ENCODE measurements around the gene SCFD2.
"Not testable (repeated sequence)": the region's sequence is repeated elsewhere in the genome, so short reads cannot be mapped to it uniquely, and the experiment has no call there.

GRCh38 chr4:53237811-53238210, 128.1 kb downstream of the SCFD2 start:
- TF ChIP-seq CBFB (CRISPR knock-in tag; IDR thresholded peaks at IDR 0.05; ENCODE audit: low read depth): not testable (repeated sequence)
- TF ChIP-seq, protein P1, sequence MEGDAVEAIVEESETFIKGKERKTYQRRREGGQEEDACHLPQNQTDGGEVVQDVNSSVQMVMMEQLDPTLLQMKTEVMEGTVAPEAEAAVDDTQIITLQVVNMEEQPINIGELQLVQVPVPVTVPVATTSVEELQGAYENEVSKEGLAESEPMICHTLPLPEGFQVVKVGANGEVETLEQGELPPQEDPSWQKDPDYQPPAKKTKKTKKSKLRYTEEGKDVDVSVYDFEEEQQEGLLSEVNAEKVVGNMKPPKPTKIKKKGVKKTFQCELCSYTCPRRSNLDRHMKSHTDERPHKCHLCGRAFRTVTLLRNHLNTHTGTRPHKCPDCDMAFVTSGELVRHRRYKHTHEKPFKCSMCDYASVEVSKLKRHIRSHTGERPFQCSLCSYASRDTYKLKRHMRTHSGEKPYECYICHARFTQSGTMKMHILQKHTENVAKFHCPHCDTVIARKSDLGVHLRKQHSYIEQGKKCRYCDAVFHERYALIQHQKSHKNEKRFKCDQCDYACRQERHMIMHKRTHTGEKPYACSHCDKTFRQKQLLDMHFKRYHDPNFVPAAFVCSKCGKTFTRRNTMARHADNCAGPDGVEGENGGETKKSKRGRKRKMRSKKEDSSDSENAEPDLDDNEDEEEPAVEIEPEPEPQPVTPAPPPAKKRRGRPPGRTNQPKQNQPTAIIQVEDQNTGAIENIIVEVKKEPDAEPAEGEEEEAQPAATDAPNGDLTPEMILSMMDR (IDR thresholded peaks at IDR 0.05): not testable (repeated sequence)

Data from WTC11 (cell line).